HCT116 (cell line): ENCODE data around the gene USP7. TPM values are rescaled to one million over a fixed set of nuclear protein-coding genes. Genes with fewer than 3 reads are reported as not detected.

Source experiments
- ATAC-seq: fragments of 200-7000 bp; cut with Tn5 transposase; 2 replicates; pipeline ENCODE4 v1.9.1; 2020; ENCODE audit warnings: mild to moderate bottlenecking, moderate library complexity
- BruUV-seq: library from RNA; stranded (reverse); fragments of 400-500 nt; replicated peaks from 2 replicates; lab custom pipeline; 2021; lab: Mats Ljungman, UMichigan
- CTCF ChIA-PET: fragments of 300-600 bp; sonication (Branson Sonifier 250); formaldehyde crosslinking; loops from one replicate; lab custom pipeline; 2021; ENCODE audit warnings: antibody characterized with exemption; lab: Charles Lee
- POLR2A ChIA-PET: fragments of 300-600, 350-600 bp; sonication (Branson Sonifier 250); formaldehyde crosslinking; loops from one replicate; lab custom pipeline; 2021; ENCODE audit warnings: antibody characterized with exemption; lab: Charles Lee
- RAD21 ChIA-PET, 2 experiments: fragments of 300-600 bp; sonication (Branson Sonifier 250); formaldehyde crosslinking; loops; one replicate each; lab custom pipeline; 2023; ENCODE audit warnings: low total read pairs in 2 of 2; ENCODE audit not compliant: uncharacterized antibody in 2 of 2, unreplicated experiment in 2 of 2, low non-redundant PET in 1 of 2; lab: Charles Lee
- DNase-seq: peaks from one replicate; pipeline ENCODE4 v3.0.0-alpha.2; 2010; ENCODE audit warnings: low read depth, low spot score
- H2AFZ ChIP-seq: fragments of 200-600 bp; shearing (Covaris generic), sonication (generic); 2 replicates; pipeline ENCODE4 v1.6.1; 2017; ENCODE audit warnings: low read depth, mixed run types, mixed read lengths, antibody characterized with exemption, low read length; ENCODE audit not compliant: poor library complexity, severe bottlenecking
- H3K27ac ChIP-seq: 2 replicates; pipeline ENCODE4 v1.5.1; 2012; ENCODE audit warnings: low read depth, low read length
- H3K27me3 ChIP-seq: fragments of 200-600 bp; sonication (generic); 2 replicates; pipeline ENCODE4 v1.6.1; 2016; ENCODE audit warnings: mixed run types, low read length, mixed read lengths; ENCODE audit not compliant: insufficient read depth
- H3K36me3 ChIP-seq, 2 experiments: fragments of 200-500 bp in 1 of 2; fragments of 200-600 bp in 1 of 2; sonication (Bioruptor generic) in 1 of 2; sonication (generic) in 1 of 2; 2 replicates each; pipeline versions ENCODE4 v1.5.1 to v1.6.1; 2014 to 2016; ENCODE audit warnings: low read length in 2 of 2, inconsistent platforms in 1 of 2, mixed read lengths in 1 of 2, mixed run types in 1 of 2; ENCODE audit not compliant: insufficient read depth in 2 of 2, control insufficient read depth in 1 of 2
- H3K4me1 ChIP-seq, 2 experiments: fragments of 200-600 bp in 1 of 2; sonication (generic) in 1 of 2; 2 replicates each; pipeline versions ENCODE4 v1.5.1 to v1.6.1; 2012 to 2017; ENCODE audit warnings: low read length in 2 of 2, inconsistent platforms in 1 of 2, mild to moderate bottlenecking in 1 of 2, mixed read lengths in 1 of 2, mixed run types in 1 of 2, moderate library complexity in 1 of 2; ENCODE audit not compliant: insufficient read depth in 2 of 2, control insufficient read depth in 1 of 2
- H3K4me2 ChIP-seq: fragments of 200-600 bp; sonication (generic); 2 replicates; pipeline ENCODE4 v1.6.1; 2017; ENCODE audit warnings: mixed run types, low read length, mixed read lengths
- H3K4me3 ChIP-seq, 2 experiments: fragments of 200-600 bp in 1 of 2; sonication (generic) in 1 of 2; replicated peaks in 1 of 2; 2 replicates each; pipeline ENCODE4 v1.5.1; 2011 to 2016; ENCODE audit warnings: low read length in 2 of 2, control low read depth in 1 of 2, low read depth in 1 of 2, mild to moderate bottlenecking in 1 of 2, mixed read lengths in 1 of 2, mixed run types in 1 of 2
- H3K79me2 ChIP-seq: fragments of 200-600 bp; sonication (generic); 2 replicates; pipeline ENCODE4 v1.6.1; 2017; ENCODE audit warnings: mild to moderate bottlenecking, mixed run types, low read length, moderate library complexity, mixed read lengths; ENCODE audit not compliant: insufficient read depth
- H3K9ac ChIP-seq: fragments of 200-600 bp; sonication (generic); 2 replicates; pipeline ENCODE4 v1.6.1; 2016; ENCODE audit warnings: low read length, mixed read lengths
- H3K9me2 ChIP-seq: fragments of 200-600 bp; sonication (generic), shearing (Covaris generic); 2 replicates; pipeline ENCODE4 v1.6.1; 2017; ENCODE audit warnings: mixed run types, mild to moderate bottlenecking, moderate library complexity; ENCODE audit not compliant: insufficient read depth
- H3K9me3 ChIP-seq, 2 experiments: fragments of 200-500 bp in 1 of 2; fragments of 200-600 bp in 1 of 2; sonication (Bioruptor generic) in 1 of 2; sonication (generic) in 1 of 2; 2 replicates each; pipeline ENCODE4 v1.6.1; 2014 to 2017; ENCODE audit warnings: low read length in 2 of 2, mixed read lengths in 2 of 2, inconsistent platforms in 1 of 2, low read depth in 1 of 2, mild to moderate bottlenecking in 1 of 2, mixed run types in 1 of 2, moderate library complexity in 1 of 2; ENCODE audit not compliant: control insufficient read depth in 1 of 2, insufficient read depth in 1 of 2
- H4K20me1 ChIP-seq: fragments of 200-600 bp; sonication (generic), shearing (Covaris generic); 2 replicates; pipeline ENCODE4 v1.6.1; 2017; ENCODE audit warnings: mixed run types, mild to moderate bottlenecking, moderate library complexity; ENCODE audit not compliant: insufficient read depth
- ATF3 ChIP-seq: IDR thresholded peaks from 2 replicates; pipeline ENCODE4 v1.6.1; 2012
- CBX3 ChIP-seq: IDR thresholded peaks from 2 replicates; pipeline ENCODE4 v1.6.1; 2012; ENCODE audit warnings: low read depth
- CEBPB ChIP-seq: IDR thresholded peaks from 2 replicates; pipeline ENCODE4 v1.6.1; 2012; ENCODE audit warnings: low read depth
- CTCF ChIP-seq, 3 experiments: fragments of 200-600 bp in 1 of 3; sonication (generic) in 1 of 3; IDR thresholded peaks in 2 of 3; conservative IDR thresholded peaks in 1 of 3; 2 replicates each; pipeline ENCODE4 v1.5.1; 2012 to 2017; ENCODE audit warnings: low read depth in 2 of 3, low read length in 2 of 3, antibody characterized with exemption in 1 of 3, borderline replicate concordance in 1 of 3, control low read depth in 1 of 3, mild to moderate bottlenecking in 1 of 3, mixed read lengths in 1 of 3, mixed run types in 1 of 3, moderate library complexity in 1 of 3; ENCODE audit not compliant: insufficient read depth in 1 of 3
- EGR1 ChIP-seq: IDR thresholded peaks from 2 replicates; pipeline ENCODE4 v1.6.1; 2012; ENCODE audit warnings: low read depth
- ELF1 ChIP-seq: IDR thresholded peaks from 2 replicates; pipeline ENCODE4 v1.6.1; 2012; ENCODE audit warnings: low read depth, borderline replicate concordance
- EZH2 ChIP-seq: fragments of 200-600 bp; sonication (generic); IDR thresholded peaks from 2 replicates; pipeline ENCODE4 v1.6.1; 2017; ENCODE audit warnings: antibody characterized with exemption, mixed run types
- EZH2phosphoT487 ChIP-seq: fragments of 200-600 bp; IDR thresholded peaks from 2 replicates; pipeline ENCODE4 v1.6.1; 2018; ENCODE audit warnings: antibody characterized with exemption, borderline replicate concordance
- FOSL1 ChIP-seq: IDR thresholded peaks from 2 replicates; pipeline ENCODE4 v1.6.1; 2012; ENCODE audit warnings: low read depth
- JUND ChIP-seq: IDR thresholded peaks from 2 replicates; pipeline ENCODE4 v1.6.1; 2012
- RAD21 ChIP-seq: IDR thresholded peaks from 2 replicates; pipeline ENCODE4 v1.6.1; 2012; ENCODE audit warnings: low read depth, mild to moderate bottlenecking
- REST ChIP-seq: IDR thresholded peaks from 2 replicates; pipeline ENCODE4 v1.6.1; 2012; ENCODE audit warnings: low read depth
- SIN3A ChIP-seq: IDR thresholded peaks from 2 replicates; pipeline ENCODE4 v1.6.1; 2012; ENCODE audit warnings: low read depth
- SP1 ChIP-seq: IDR thresholded peaks from 2 replicates; pipeline ENCODE4 v1.6.1; 2012; ENCODE audit warnings: low read depth
- SRF ChIP-seq: IDR thresholded peaks from 2 replicates; pipeline ENCODE4 v1.6.1; 2012; ENCODE audit warnings: low read depth
- TCF7L2 ChIP-seq: IDR thresholded peaks from 2 replicates; pipeline ENCODE4 v1.7.0; 2011; ENCODE audit warnings: borderline replicate concordance, inconsistent platforms; ENCODE audit not compliant: insufficient read depth, insufficient read length; ENCODE audit errors: extremely low read depth
- YY1 ChIP-seq: IDR thresholded peaks from 2 replicates; pipeline ENCODE4 v1.6.1; 2011; ENCODE audit warnings: low read length, low read depth, moderate library complexity, mild to moderate bottlenecking; ENCODE audit not compliant: insufficient replicate concordance; ENCODE audit errors: extremely low read depth
- ZBTB33 ChIP-seq: IDR thresholded peaks from 2 replicates; pipeline ENCODE4 v1.6.1; 2011; ENCODE audit warnings: mild to moderate bottlenecking, low read length, moderate library complexity; ENCODE audit not compliant: insufficient replicate concordance; ENCODE audit errors: extremely low read depth
- ZFX ChIP-seq: fragments of 450-650 bp; IDR thresholded peaks from 2 replicates; pipeline ENCODE4 v1.6.1; 2017
- ZNF274 ChIP-seq: fragments of 200-500 bp; sonication (Bioruptor generic); IDR thresholded peaks from 2 replicates; pipeline ENCODE4 v1.6.1; 2014; ENCODE audit warnings: mild to moderate bottlenecking, low read depth, low read length, inconsistent platforms
- intact Hi-C: fragments of 100-400 bp; cut with micrococcal nuclease; formaldehyde crosslinking; loops from 2 replicates; pipeline ENCODE4 v1.10.0; 2022
- total RNA-seq: library from RNA; stranded (reverse); gene quantifications from one replicate; pipeline ENCODE4 v1.2.1, GENCODE V29; 2021; ENCODE audit not compliant: unreplicated experiment

The USP7 gene
- total RNA-seq, 1 experiment from 2014 or later, result 154 TPM

- POLR2A ChIA-PET, result no interaction called here
- CTCF ChIA-PET, result no interaction called here
- intact Hi-C loops, result no loop called here
- Histone ChIP-seq H3K9me2 (no peaks in the 10 kb centered on the region), H3K9ac (no peak overlapping the region), H3K27me3 (no peaks in the 10 kb centered on the region), H2AFZ (no peak overlapping the region), H3K9me3 (no peaks in the 10 kb centered on the region), H3K79me2 (no peaks in the 10 kb centered on the region), H3K4me1 (no peaks in the 10 kb centered on the region), H3K27ac (no peak overlapping the region), H3K4me2 (no peak overlapping the region), H3K4me3 (no peak overlapping the region), H4K20me1 (no peaks in the 10 kb centered on the region), H3K36me3 (peaks cover 47 to 60% of the 10 kb centered on the region in 2 experiments)
- DNase-seq (no peak), ATAC-seq (no peak)
- TF ChIP-seq EZH2phosphoT487 (no peak), EZH2 (no peak), ZFX (no peak), CEBPB (no peak), ZNF274 (no peak), SP1 (no peak), SIN3A (no peak), EGR1 (no peak), TCF7L2 (no peak), ATF3 (no peak), JUND (no peak), RAD21 (no peak), CBX3 (no peak), YY1 (no peak), ZBTB33 (no peak), ELF1 (no peak), SRF (no peak), FOSL1 (no peak), CTCF (IDR thresholded peaks at IDR 0.05 in 2 of 3, conservative IDR thresholded peaks at IDR 0.05 in 1 of 3; ENCODE audit: borderline replicate concordance in 1 of 3, insufficient read depth in 1 of 3, low read depth in 2 of 3, low read length in 2 of 3) (no peak), REST (no peak)
- RAD21 ChIA-PET, result no interaction called here
- no TSS peak for BruUV-seq
These were observed 69.6 kb downstream of the USP7 start for GRCh38 chr16:8893976-8894690.
